Choroid plexus epithelial cell (primary cell): Measurements from ENCODE around the gene FAM53B.

Experiments used
- DNase-seq: peaks from one replicate; pipeline ENCODE4 v3.0.0-alpha.2; 2010; ENCODE audit warnings: low read depth
- H3K4me3 ChIP-seq: 2 replicates; pipeline ENCODE4 v1.5.1; 2011; ENCODE audit warnings: low read depth, mild to moderate bottlenecking, control low read depth, low read length, moderate library complexity
- CTCF ChIP-seq: conservative IDR thresholded peaks from 2 replicates; pipeline ENCODE4 v1.5.1; 2011; ENCODE audit warnings: low read depth, mild to moderate bottlenecking, control low read depth, inconsistent platforms, low read length, moderate library complexity

FAM53B gene

GRCh38 chr10:124648738-124649137, 95.4 kb downstream of the FAM53B start:
- no peak overlapping the region for H3K4me3 ChIP-seq
- peak; percentile 94 for DNase-seq
- TF ChIP-seq CTCF, result no peak

GRCh38 chr10:124648131-124648475, 96.1 kb downstream of the FAM53B start:
- H3K4me3 ChIP-seq, result no peak overlapping the region
- TF ChIP-seq CTCF, result no peak
- DNase-seq, result no peak

GRCh38 chr10:124647421-124648130, 96.6 kb downstream of the FAM53B start:
- H3K4me3 ChIP-seq, result no peak overlapping the region
- peak; percentile 50 for TF ChIP-seq CTCF
- peak; percentile 58 for DNase-seq

- TF ChIP-seq CTCF, result no peak
- peak; percentile 81 for DNase-seq
- H3K4me3 ChIP-seq, result no peak overlapping the region
Measured at GRCh38 chr10:124646483-124647352, 97.5 kb downstream of the FAM53B start.

GRCh38 chr10:124645467-124646095, 98.6 kb downstream of the FAM53B start:
- no peak for TF ChIP-seq CTCF
- no peak for DNase-seq
- no peak overlapping the region for H3K4me3 ChIP-seq

GRCh38 chr10:124644771-124645415, 99.3 kb downstream of the FAM53B start:
- H3K4me3 ChIP-seq, result no peak overlapping the region
- no peak for TF ChIP-seq CTCF
- DNase-seq, result no peak
